ENCODE results near the gene DCBLD1.

- TF ChIP-seq, protein P1, sequence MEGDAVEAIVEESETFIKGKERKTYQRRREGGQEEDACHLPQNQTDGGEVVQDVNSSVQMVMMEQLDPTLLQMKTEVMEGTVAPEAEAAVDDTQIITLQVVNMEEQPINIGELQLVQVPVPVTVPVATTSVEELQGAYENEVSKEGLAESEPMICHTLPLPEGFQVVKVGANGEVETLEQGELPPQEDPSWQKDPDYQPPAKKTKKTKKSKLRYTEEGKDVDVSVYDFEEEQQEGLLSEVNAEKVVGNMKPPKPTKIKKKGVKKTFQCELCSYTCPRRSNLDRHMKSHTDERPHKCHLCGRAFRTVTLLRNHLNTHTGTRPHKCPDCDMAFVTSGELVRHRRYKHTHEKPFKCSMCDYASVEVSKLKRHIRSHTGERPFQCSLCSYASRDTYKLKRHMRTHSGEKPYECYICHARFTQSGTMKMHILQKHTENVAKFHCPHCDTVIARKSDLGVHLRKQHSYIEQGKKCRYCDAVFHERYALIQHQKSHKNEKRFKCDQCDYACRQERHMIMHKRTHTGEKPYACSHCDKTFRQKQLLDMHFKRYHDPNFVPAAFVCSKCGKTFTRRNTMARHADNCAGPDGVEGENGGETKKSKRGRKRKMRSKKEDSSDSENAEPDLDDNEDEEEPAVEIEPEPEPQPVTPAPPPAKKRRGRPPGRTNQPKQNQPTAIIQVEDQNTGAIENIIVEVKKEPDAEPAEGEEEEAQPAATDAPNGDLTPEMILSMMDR (conservative IDR thresholded peaks at IDR 0.05 in 1 of 2, IDR thresholded peaks at IDR 0.05 in 1 of 2; ENCODE audit: low read depth in 1 of 2, low read length in 2 of 2) = no peak
- TF ChIP-seq EZH2 (IDR thresholded peaks at IDR 0.05; ENCODE audit: low read length, missing control alignments) = no peak
Observed at GRCh38 chr6:117549611-117550010, 67.1 kb downstream of the DCBLD1 start.
